NCI-H82 treated with DMSO at 0.1 percent for 48 hours (cell line): ENCODE data around the gene RCBTB2.

Experiments used
- DNase-seq: peaks from one replicate; lab custom pipeline; 2025; ENCODE audit not compliant: unreplicated experiment; lab: John Stamatoyannopoulos, UW

RCBTB2 gene

GRCh38 chr13:48496271-48497161 is 36.4 kb downstream of the RCBTB2 start:
- DNase-seq: no peak

- no peak for DNase-seq
Measured at GRCh38 chr13:48494874-48495273, 38.0 kb downstream of the RCBTB2 start.

- no peak for DNase-seq
Measured at GRCh38 chr13:48493851-48494250, 39.0 kb downstream of the RCBTB2 start.

GRCh38 chr13:48493066-48493765 is 39.7 kb downstream of the RCBTB2 start:
- DNase-seq: no peak

GRCh38 chr13:48492470-48493065 is 40.3 kb downstream of the RCBTB2 start:
- peak; percentile 37 for DNase-seq

- DNase-seq: no peak
Measured at GRCh38 chr13:48492096-48492440, 40.8 kb downstream of the RCBTB2 start.

GRCh38 chr13:48491423-48492095 is 41.3 kb downstream of the RCBTB2 start:
- DNase-seq: no peak

GRCh38 chr13:48490241-48490640 is 42.6 kb downstream of the RCBTB2 start:
- DNase-seq: no peak

- DNase-seq: no peak
Measured at GRCh38 chr13:48489666-48490065, 43.2 kb downstream of the RCBTB2 start.

GRCh38 chr13:48488995-48489394 is 43.9 kb downstream of the RCBTB2 start:
- DNase-seq: no peak

GRCh38 chr13:48487968-48488367 is 44.9 kb downstream of the RCBTB2 start:
- no peak for DNase-seq

- DNase-seq: no peak
Measured at GRCh38 chr13:48486836-48487235, 46.0 kb downstream of the RCBTB2 start.

GRCh38 chr13:48486362-48486761 is 46.5 kb downstream of the RCBTB2 start:
- no peak for DNase-seq

GRCh38 chr13:48485432-48485831 is 47.4 kb downstream of the RCBTB2 start:
- no peak for DNase-seq

GRCh38 chr13:48483575-48483974 is 49.3 kb downstream of the RCBTB2 start:
- DNase-seq: no peak

- no peak for DNase-seq
Measured at GRCh38 chr13:48478391-48478790, 54.5 kb downstream of the RCBTB2 start.

- no peak for DNase-seq
Measured at GRCh38 chr13:48477191-48477855, 55.6 kb downstream of the RCBTB2 start.

- no peak for DNase-seq
Measured at GRCh38 chr13:48476686-48477085, 56.2 kb downstream of the RCBTB2 start.

GRCh38 chr13:48476215-48476614 is 56.7 kb downstream of the RCBTB2 start:
- no peak for DNase-seq

- DNase-seq: no peak
Measured at GRCh38 chr13:48475230-48475629, 57.6 kb downstream of the RCBTB2 start.
